ENCODE measurements around the gene SCN2B.

DNA sequence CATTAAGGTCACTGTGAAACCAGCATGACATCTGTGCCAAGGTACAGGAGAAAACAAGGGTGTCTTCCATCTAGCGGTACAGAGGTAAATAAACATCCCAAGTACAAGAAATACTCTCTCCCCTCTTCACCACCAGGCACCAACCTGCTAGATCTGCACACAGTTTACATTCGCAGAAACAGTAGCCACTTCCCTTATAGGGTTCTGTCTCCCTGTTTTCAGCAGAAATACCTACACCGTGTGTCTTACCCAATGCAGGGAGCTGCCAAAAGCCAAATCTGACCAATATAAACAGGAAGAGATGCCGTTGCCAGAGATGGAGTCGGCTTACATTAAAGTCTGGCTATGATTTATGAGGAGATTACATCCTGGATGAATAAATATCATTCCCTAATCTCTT, 25.0 kb downstream of the SCN2B start:
- TF ChIP-seq CTCF (IDR thresholded peaks at IDR 0.05) (no peak), POLR2A (IDR thresholded peaks at IDR 0.05) (no peak)
